SW 1271 (cell line): ENCODE results near the gene OLFM2.
A peak's percentile ranks its signal among the peaks of the same experiment; 100 is the strongest.
"Not testable (repeated sequence)": the region's sequence is repeated elsewhere in the genome, so short reads cannot be mapped to it uniquely, and the experiment has no call there.

Experiments
- DNase-seq, 2 experiments: peaks; one replicate each; lab custom pipeline; 2025; lab: John Stamatoyannopoulos, UW

The OLFM2 gene

GRCh38 chr19:9941671-9942070 is 5.4 kb upstream of the OLFM2 start:
- DNase-seq: no peak

- DNase-seq: no peak
Observed at GRCh38 chr19:9941231-9941630, 4.9 kb upstream of the OLFM2 start.

GRCh38 chr19:9940778-9941177 is 4.5 kb upstream of the OLFM2 start:
- no peak for DNase-seq

- DNase-seq: no peak
Observed at GRCh38 chr19:9939301-9939913, 3.1 kb upstream of the OLFM2 start.

GRCh38 chr19:9937001-9937411 is 691 bp upstream of the OLFM2 start:
- DNase-seq: no peak

GRCh38 chr19:9935506-9936325 is 599 bp downstream of the OLFM2 start:
- DNase-seq: no peak

GRCh38 chr19:9934132-9934950 is 2.0 kb downstream of the OLFM2 start:
- peak; percentile 38 to 44 for DNase-seq

GRCh38 chr19:9932835-9933234 is 3.5 kb downstream of the OLFM2 start:
- DNase-seq: no peak

- no peak for DNase-seq
Observed at GRCh38 chr19:9931629-9932028, 4.7 kb downstream of the OLFM2 start.

- no peak for DNase-seq
Observed at GRCh38 chr19:9923440-9923839, 12.9 kb downstream of the OLFM2 start.

GRCh38 chr19:9922782-9923379 is 13.4 kb downstream of the OLFM2 start:
- DNase-seq: not testable (repeated sequence)

GRCh38 chr19:9917321-9917720 is 19.0 kb downstream of the OLFM2 start:
- DNase-seq: peak; percentile 18 to 71

- DNase-seq: no peak
Observed at GRCh38 chr19:9916719-9917118, 19.6 kb downstream of the OLFM2 start.

GRCh38 chr19:9914315-9915207 is 21.8 kb downstream of the OLFM2 start:
- peak; percentile 46 to 77 for DNase-seq

- no peak for DNase-seq
Observed at GRCh38 chr19:9914001-9914314, 22.4 kb downstream of the OLFM2 start.

- no peak for DNase-seq
Observed at GRCh38 chr19:9913237-9914000, 22.9 kb downstream of the OLFM2 start.

GRCh38 chr19:9912551-9913236 is 23.6 kb downstream of the OLFM2 start:
- DNase-seq: no peak

GRCh38 chr19:9911524-9912185 is 24.7 kb downstream of the OLFM2 start:
- no peak for DNase-seq

GRCh38 chr19:9910625-9911024 is 25.7 kb downstream of the OLFM2 start:
- DNase-seq: no peak

- DNase-seq: no peak
Observed at GRCh38 chr19:9909251-9909650, 27.1 kb downstream of the OLFM2 start.
